NCI-H460 (cell line): ENCODE measurements around the gene IREB2. TPM values are rescaled to one million over a fixed set of nuclear protein-coding genes. Genes with fewer than 3 reads are reported as not detected.
"Not testable (repeated sequence)": the region's sequence is repeated elsewhere in the genome, so short reads cannot be mapped to it uniquely, and the experiment has no call there.

ENCODE experiments used
- DNase-seq: peaks from one replicate; pipeline ENCODE4 v3.0.0-alpha.2; 2016; ENCODE audit warnings: low read depth; ENCODE audit errors: extremely low read depth
- polyA plus RNA-seq: library from polyadenylated mRNA; depleted of rRNA; stranded (reverse); fragments of >200 nt; gene quantifications from 2 replicates; pipeline ENCODE4 v1.2.3, GENCODE V29; 2014; cell fraction: nucleus; rRNA removed
- total RNA-seq: library from RNA; depleted of rRNA; stranded (reverse); fragments of >200 nt; shearing (Covaris generic); gene quantifications from 2 replicates; pipeline ENCODE4 v1.2.3, GENCODE V29; 2014; rRNA removed

IREB2 gene
- 31.6 and 32.4 TPM in 2 replicates for total RNA-seq
- 27.0 and 34.8 TPM in 2 replicates for polyA plus RNA-seq

DNA sequence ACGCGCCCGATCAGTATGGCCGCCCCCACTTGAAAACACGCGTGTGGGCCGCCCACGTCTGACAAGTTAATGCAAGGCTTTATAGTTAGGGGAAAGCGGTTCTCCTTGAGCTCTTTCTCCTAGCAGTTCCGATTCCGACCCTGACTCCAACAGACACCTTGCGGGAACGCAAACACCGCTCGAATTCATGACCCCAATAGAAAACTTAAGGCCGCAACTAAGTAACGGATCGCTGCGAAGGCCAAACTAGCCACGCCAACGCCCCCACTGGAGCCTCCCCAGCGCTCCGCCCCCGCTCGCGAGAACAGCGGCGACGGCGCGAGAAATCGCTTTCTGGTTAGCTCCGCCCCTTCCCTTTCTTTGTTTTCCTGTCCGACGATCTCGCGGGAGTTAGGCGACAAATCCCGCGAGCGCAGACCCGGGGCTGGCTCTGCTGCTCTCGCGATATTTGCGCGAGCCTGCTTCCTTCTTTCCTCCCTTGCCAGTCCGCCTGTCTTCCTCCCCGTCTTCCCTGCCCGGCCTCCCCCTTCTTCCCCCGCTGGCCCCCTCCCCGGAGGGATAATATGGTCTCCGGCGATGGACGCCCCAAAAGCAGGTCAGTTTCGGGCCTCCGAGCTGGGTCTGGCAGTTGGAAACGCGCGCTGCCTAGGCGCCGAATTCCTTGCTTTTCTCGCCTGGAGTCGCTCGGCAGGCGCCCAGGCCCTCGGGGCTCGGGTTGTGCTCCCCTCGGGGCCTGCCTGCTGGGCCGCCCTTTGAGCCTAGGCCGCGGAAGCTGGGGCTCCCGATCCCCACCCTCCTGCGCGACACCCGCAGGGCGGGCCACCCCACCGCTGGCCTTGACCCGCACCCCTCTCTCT lies at the start of gene IREB2:
TSS of gene IREB2 (plus strand) at position 455 of the 857 bp plus-strand sequence. CDS start at position 577, 122 bp downstream.
- DNase-seq, result peak; percentile 97

- no peak for DNase-seq
Measured at GRCh38 chr15:78388865-78389264, 49.2 kb upstream of the IREB2 start.

GRCh38 chr15:78389322-78389721 lies 48.7 kb upstream of the IREB2 start:
- no peak for DNase-seq

DNA sequence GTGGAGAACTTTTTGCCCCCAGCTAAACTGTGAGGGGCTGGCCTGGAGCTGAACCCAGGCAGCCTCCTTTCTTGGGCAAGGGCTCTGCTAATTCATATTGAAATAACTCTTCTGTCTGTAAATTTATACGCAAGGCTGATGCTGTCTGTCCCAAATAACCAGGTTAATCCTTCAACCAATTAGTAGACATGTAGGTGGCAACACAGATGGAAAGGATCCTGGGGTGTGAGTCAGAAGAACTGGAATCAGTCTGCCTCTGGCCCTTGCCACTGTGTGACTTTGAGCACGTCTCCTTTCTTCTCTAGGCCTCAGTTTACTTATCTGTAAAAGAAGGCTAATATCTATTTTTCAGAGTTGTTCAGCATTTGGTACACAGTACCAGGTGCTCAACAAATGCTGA lies 48.3 kb upstream of the IREB2 start:
- no peak for DNase-seq

DNA sequence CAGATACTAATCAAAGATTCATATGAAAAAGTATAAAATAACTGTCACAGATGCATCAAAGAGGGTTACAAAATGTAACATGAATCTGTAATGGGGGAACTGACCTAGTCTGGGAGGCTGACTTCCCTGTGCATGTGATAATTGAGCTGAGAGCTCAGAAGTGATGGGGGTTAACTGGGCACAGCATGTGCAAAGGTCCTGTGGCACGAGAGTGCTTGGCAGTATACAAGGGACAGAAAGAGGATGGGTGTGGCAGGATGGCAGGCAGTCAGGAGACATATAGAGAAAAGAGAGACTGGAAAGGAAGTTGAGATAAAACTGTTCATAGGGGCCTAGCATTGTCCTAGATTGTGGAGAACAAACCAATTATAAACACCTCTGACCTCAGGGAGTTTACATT lies 47.8 kb upstream of the IREB2 start:
- DNase-seq, result no peak

GRCh38 chr15:78390826-78391225 lies 47.2 kb upstream of the IREB2 start:
- no peak for DNase-seq

GRCh38 chr15:78391781-78392180 lies 46.2 kb upstream of the IREB2 start:
- no peak for DNase-seq

DNA sequence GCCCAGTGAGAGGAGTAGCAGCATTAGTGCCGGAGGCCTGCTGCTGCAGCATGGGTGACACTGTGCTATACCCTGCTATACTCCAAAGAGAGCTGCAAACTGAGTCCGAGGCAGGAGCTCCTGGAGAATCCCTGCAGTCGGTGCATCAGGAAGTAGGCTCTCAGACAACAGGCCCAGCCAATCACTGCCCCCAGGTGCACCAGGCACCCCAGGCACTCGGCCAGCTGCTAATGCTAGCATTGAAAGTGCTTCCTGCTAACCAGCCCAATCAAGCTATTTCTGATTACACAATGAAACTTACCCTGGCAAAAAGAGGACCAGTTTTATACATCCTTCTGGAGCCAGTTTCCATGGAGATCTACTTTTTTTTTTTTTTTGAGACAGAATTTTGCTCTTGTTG lies 45.6 kb upstream of the IREB2 start:
- DNase-seq, result no peak

DNA sequence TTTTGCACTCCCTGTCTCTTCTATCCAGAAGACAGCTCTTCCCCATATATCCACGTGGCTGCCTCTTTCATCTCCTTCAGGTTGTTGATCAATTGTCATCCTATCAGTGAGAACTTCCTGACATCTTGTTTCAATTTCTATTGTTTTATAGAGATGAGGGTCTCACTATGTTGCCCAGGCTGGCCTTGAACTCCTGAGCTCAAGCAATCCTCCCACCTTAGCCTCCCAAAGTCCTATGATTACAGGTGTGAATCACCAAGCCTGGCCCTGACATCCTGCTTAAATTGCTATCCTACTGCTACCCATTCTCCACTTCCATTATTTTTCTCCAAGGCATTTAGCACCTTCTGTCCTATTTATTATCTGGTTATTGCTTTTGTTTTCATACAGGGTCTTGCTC lies 44.9 kb upstream of the IREB2 start:
- DNase-seq, result no peak

DNA sequence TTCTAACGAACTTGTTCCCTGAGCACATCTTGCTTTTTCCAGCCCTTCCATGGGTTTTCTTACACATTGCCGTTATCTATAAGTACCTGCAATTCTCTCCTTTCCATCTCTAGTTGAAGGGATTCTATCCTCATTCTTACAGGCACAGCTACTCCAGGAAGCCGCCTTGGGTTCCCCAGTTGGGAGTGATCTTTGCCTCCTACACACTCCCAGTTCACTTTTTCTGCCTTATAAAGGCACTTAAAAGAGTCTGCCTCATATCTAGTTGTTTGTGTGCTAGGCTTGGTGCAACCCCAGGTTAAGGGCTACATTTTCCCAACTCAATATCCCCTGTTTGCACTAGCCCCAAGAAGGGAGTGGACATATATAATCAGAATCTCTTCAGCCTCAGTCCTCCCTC lies 44.0 kb upstream of the IREB2 start:
- no peak for DNase-seq

GRCh38 chr15:78394981-78395616 lies 42.9 kb upstream of the IREB2 start:
- DNase-seq, result no peak

DNA sequence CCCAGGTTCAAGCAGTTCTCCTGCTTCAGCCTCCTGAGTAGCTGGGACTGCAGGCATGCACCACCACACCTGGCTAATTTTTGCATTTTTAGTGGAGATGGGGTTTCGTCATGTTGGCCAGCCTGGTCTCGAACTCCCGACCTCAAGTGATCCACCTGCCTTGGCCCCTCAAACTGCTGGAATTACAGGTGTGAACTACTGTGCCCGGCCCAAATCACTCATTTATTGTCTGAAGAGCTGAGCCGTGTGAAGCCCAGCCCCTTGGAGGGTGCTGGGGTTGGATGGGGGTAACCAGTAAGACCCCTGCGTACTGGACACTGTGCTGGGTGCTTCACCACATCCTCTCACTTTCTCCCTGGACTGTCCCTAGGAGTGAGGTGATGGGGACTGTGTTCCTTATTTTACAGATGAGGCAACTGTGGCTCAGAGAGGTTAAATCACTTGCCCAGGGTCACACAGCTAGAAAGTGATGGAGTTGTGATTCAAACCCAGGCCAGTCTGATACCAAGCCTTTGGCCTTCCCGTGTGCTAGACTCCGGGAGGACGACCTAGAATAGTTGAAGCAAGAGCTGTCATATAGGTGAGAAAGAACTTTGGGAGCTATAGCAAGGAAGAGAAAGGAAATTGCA lies 41.7 kb upstream of the IREB2 start:
- no peak for DNase-seq

GRCh38 chr15:78396976-78397375 lies 41.0 kb upstream of the IREB2 start:
- no peak for DNase-seq

DNA sequence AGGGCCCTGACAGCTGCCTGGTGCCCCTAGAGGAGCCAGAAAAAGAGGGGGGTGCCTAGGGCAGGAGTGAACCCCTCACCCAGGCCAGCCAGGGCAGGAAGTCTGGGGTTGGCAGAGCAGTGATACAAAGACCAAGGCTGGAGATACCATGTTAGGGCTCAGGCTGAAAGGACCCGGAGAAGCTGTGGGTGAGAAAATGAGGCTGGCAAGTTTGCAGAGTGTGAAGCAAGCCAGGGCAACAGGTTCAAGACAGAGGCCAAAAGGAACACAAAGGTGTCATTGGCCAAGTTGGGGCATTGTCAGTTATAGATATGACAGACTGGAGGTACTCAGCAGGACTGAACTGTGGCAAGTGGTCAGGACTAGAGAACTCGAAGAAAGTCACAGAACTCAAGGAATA lies 40.6 kb upstream of the IREB2 start:
- no peak for DNase-seq

DNA sequence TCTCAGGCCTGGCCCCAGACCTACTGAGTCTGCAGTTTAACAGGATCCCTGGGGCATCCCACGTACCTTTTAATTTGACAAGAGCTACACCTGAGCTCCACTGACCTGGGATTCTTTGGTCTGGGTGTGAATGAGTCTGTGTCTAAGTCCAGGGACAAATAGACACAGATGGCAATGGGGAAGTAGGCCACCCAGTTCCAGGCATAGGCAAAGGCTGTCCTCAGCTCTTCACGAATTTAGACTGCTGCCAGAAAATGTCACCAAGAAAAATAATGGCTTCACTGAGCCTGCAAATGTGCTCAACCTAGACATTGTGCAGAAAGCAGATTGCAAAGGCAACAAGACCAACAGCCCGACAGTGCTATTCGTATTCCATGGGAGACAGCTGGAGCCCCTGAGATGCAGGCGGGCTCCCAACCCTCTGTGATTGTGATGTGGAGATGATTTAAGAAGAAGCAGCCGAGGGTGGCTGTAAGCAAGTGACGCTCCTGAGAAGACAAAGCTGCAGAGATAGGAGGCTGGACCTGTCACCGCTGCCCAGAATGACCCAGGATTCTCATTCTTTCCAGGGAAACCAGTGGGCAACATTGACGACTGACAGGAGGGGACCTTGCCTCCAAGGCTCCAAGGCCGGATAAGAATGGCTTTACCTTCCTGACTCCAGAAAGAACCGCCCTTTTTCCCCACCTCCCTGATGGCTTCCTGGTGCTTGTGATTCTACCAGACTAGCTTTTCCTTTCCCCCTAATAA lies 39.8 kb upstream of the IREB2 start:
- no peak for DNase-seq

GRCh38 chr15:78399091-78399490 lies 38.9 kb upstream of the IREB2 start:
- DNase-seq, result no peak

DNA sequence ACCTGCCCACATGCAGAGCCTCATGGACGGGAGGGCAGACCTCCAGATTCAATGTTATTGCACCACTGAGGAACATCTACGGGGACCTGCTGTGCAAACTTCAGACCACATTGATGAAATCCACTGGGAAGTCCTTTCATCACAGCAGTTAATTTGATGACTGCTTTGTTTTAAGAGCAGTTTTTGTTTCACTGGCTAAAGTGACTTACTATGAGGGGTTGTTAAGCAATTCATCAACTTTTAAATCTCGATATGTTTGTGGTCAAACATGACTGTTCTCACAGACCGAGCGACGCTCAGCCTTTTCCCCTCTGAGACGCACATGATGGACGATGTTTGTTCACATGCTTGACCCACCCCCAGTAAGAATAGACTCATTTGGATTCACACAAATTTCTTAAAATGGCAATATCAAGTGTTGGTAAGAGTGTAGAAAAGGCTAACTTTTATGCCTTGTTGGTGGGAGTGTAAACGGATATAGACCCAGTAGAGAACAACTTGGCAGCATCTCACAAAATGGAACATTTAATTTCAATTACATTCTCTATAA lies 35.9 kb upstream of the IREB2 start:
- DNase-seq, result no peak

- no peak for DNase-seq
Measured at GRCh38 chr15:78404125-78404524, 33.9 kb upstream of the IREB2 start.

DNA sequence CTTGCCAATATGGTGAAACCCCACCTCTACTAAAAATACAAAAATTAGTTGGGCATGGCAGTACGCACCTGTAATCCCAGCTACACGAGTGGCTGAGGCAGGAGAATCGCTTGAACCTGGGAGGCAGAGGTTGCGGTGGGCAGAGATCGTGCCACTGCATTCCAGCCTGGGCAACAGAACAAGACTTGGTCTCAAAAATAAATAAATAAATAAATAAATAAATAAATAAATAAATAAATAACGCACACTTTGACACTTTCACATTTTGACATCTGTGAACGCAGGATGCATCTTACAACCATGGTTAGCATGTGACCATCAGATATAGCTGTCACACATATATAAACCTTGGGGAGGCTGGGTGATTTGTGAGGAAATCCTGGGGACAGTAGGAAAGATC lies 33.2 kb upstream of the IREB2 start:
- not testable (repeated sequence) for DNase-seq

- no peak for DNase-seq
Measured at GRCh38 chr15:78405336-78405924, 32.6 kb upstream of the IREB2 start.
